Neuron (in vitro differentiated cells): ENCODE data around the gene LONP1.
"Not testable (repeated sequence)": the region's sequence is repeated elsewhere in the genome, so short reads cannot be mapped to it uniquely, and the experiment has no call there.

Experiments used
- H2AFZ ChIP-seq: one replicate; pipeline ENCODE4 v1.6.1; 2013; ENCODE audit warnings: low read depth, mild to moderate bottlenecking, inconsistent platforms, low read length, moderate library complexity
- H3K27me3 ChIP-seq: one replicate; pipeline ENCODE4 v1.6.1; 2013; ENCODE audit warnings: low read length; ENCODE audit not compliant: insufficient read depth
- H3K36me3 ChIP-seq: one replicate; pipeline ENCODE4 v1.6.1; 2013; ENCODE audit warnings: low read length; ENCODE audit not compliant: insufficient read depth
- H3K4me1 ChIP-seq: one replicate; pipeline ENCODE4 v1.6.1; 2013; ENCODE audit warnings: low read length; ENCODE audit not compliant: insufficient read depth
- H3K4me3 ChIP-seq: 2 replicates; pipeline ENCODE4 v1.5.1; 2013; ENCODE audit warnings: mild to moderate bottlenecking, low read length, moderate library complexity
- H3K9me3 ChIP-seq: one replicate; pipeline ENCODE4 v1.6.1; 2013; ENCODE audit warnings: low read length

The LONP1 gene

GRCh38 chr19:5694956-5695648 lies 24.8 kb downstream of the LONP1 start:
- no peaks in the 10 kb centered on the region for H3K9me3 ChIP-seq
- no peaks in the 10 kb centered on the region for H3K27me3 ChIP-seq
- no peak overlapping the region for H3K4me3 ChIP-seq
- H3K36me3 ChIP-seq = peaks cover 73% of the 10 kb centered on the region
- no peak overlapping the region for H2AFZ ChIP-seq
- peaks cover 11% of the 10 kb centered on the region for H3K4me1 ChIP-seq

GRCh38 chr19:5694167-5694955 lies 25.6 kb downstream of the LONP1 start:
- peaks cover 11% of the 10 kb centered on the region for H3K4me1 ChIP-seq
- no peaks in the 10 kb centered on the region for H3K9me3 ChIP-seq
- H2AFZ ChIP-seq = no peak overlapping the region
- H3K36me3 ChIP-seq = peaks cover 73% of the 10 kb centered on the region
- H3K4me3 ChIP-seq = no peak overlapping the region
- H3K27me3 ChIP-seq = no peaks in the 10 kb centered on the region

GRCh38 chr19:5693195-5694166 lies 26.5 kb downstream of the LONP1 start:
- Histone ChIP-seq H3K27me3 (no peaks in the 10 kb centered on the region), H3K9me3 (no peaks in the 10 kb centered on the region), H3K4me3 (no peak overlapping the region), H2AFZ (no peak overlapping the region), H3K36me3 (peaks cover 65% of the 10 kb centered on the region), H3K4me1 (peaks cover 11% of the 10 kb centered on the region)

GRCh38 chr19:5692723-5693194 lies 27.2 kb downstream of the LONP1 start:
- H3K9me3 ChIP-seq = no peaks in the 10 kb centered on the region
- no peaks in the 10 kb centered on the region for H3K27me3 ChIP-seq
- H3K36me3 ChIP-seq = peaks cover 60% of the 10 kb centered on the region
- no peak overlapping the region for H3K4me3 ChIP-seq
- peaks cover 11% of the 10 kb centered on the region for H3K4me1 ChIP-seq
- no peak overlapping the region for H2AFZ ChIP-seq

- Histone ChIP-seq H3K9me3 (no peaks in the 10 kb centered on the region), H3K36me3 (peaks cover 59% of the 10 kb centered on the region), H2AFZ (no peak overlapping the region), H3K4me3 (peak overlapping the region; percentile 80), H3K27me3 (no peaks in the 10 kb centered on the region), H3K4me1 (peaks cover 11% of the 10 kb centered on the region)
These were observed 27.9 kb downstream of the LONP1 start for GRCh38 chr19:5691822-5692722.

- peaks cover 11% of the 10 kb centered on the region for H3K4me1 ChIP-seq
- no peak overlapping the region for H2AFZ ChIP-seq
- peak overlapping the region; percentile 80 for H3K4me3 ChIP-seq
- peaks cover 51% of the 10 kb centered on the region for H3K36me3 ChIP-seq
- no peaks in the 10 kb centered on the region for H3K27me3 ChIP-seq
- H3K9me3 ChIP-seq = no peaks in the 10 kb centered on the region
These were observed 28.8 kb downstream of the LONP1 start for GRCh38 chr19:5690955-5691821.

GRCh38 chr19:5690125-5690954 lies 29.6 kb downstream of the LONP1 start, which contains the start of gene RPL36:
TSS of gene RPL36 (plus strand) at chr19:5690295. CDS start at chr19:5690508, 213 bp downstream.
- Histone ChIP-seq H3K27me3 (no peaks in the 10 kb centered on the region), H3K9me3 (no peaks in the 10 kb centered on the region), H3K4me1 (peaks cover 11% of the 10 kb centered on the region), H3K4me3 (peak within 1 kb of the TSS; percentile 80), H3K36me3 (peaks cover 43% of the 10 kb centered on the region), H2AFZ (no peak within 1 kb of the TSS)

GRCh38 chr19:5688262-5688881 lies 31.6 kb downstream of the LONP1 start:
- Histone ChIP-seq H3K36me3 (peaks cover 25% of the 10 kb centered on the region), H3K4me1 (peaks cover 11% of the 10 kb centered on the region)
- not testable (repeated sequence) for H3K27me3 ChIP-seq, H2AFZ ChIP-seq, H3K9me3 ChIP-seq, H3K4me3 ChIP-seq

GRCh38 chr19:5687360-5688198 lies 32.4 kb downstream of the LONP1 start:
- Histone ChIP-seq H3K4me1 (peaks cover 11% of the 10 kb centered on the region), H3K9me3 (no peaks in the 10 kb centered on the region), H3K4me3 (no peak overlapping the region), H3K27me3 (no peaks in the 10 kb centered on the region), H2AFZ (no peak overlapping the region), H3K36me3 (peaks cover 18% of the 10 kb centered on the region)
